HEK293T (cell line): ENCODE measurements around the gene ATP9B.

Experiments used
- ELF4 ChIP-seq: fragments of 450-650 bp; IDR thresholded peaks from 2 replicates; pipeline ENCODE4 v1.6.1; 2017; ENCODE audit warnings: antibody characterized with exemption
- FOXA1 ChIP-seq: fragments of 450-650 bp; IDR thresholded peaks from 2 replicates; pipeline ENCODE4 v1.6.1; 2016; ENCODE audit warnings: mild to moderate bottlenecking
- FOXM1 ChIP-seq: fragments of 450-650 bp; IDR thresholded peaks from 2 replicates; pipeline ENCODE4 v1.6.1; 2017; ENCODE audit warnings: mild to moderate bottlenecking, borderline replicate concordance
- HDGF ChIP-seq: fragments of 450-650 bp; IDR thresholded peaks from 2 replicates; pipeline ENCODE4 v1.6.1; 2017; ENCODE audit warnings: antibody characterized with exemption, borderline replicate concordance
- LEF1 ChIP-seq: fragments of 450-650 bp; IDR thresholded peaks from 2 replicates; pipeline ENCODE4 v1.6.1; 2017; ENCODE audit warnings: mild to moderate bottlenecking, borderline replicate concordance
- NFRKB ChIP-seq: fragments of 450-650 bp; IDR thresholded peaks from 2 replicates; pipeline ENCODE4 v1.6.1; 2016; ENCODE audit warnings: mild to moderate bottlenecking, moderate library complexity
- SP1 ChIP-seq: fragments of 450-650 bp; IDR thresholded peaks from 2 replicates; pipeline ENCODE4 v1.6.1; 2017
- ZNF384 ChIP-seq: fragments of 450-650 bp; IDR thresholded peaks from 2 replicates; pipeline ENCODE4 v1.6.1; 2016

DNA sequence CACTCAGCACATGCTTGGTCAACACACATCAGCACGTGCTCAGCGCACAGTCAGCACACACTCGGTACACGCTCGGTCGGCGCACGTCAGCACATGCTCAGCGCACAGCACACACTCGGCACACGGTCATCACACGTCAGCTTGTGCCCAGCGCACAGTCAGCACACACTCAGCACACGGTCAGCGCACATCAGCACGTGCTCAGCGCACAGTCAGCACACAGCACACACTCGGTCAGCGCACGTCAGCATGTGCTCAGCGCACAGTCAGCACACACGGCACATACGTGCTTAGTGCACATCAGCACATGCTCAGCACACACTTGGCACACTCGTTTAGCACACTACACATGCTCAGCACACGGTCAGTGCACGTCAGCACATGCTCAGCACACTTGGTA is 276.8 kb downstream of the ATP9B start:
- no peak for TF ChIP-seq FOXA1
- TF ChIP-seq FOXM1: no peak
- no peak for TF ChIP-seq NFRKB
- no peak for TF ChIP-seq HDGF
- no peak for TF ChIP-seq ZNF384
- TF ChIP-seq ELF4: no peak
- no peak for TF ChIP-seq SP1
- no peak for TF ChIP-seq LEF1
